GM23248 (cell line): Measurements from ENCODE around the gene EIF4A3.

Experiments
- EZH2 ChIP-seq: fragments of 200-600 bp; sonication (generic); IDR thresholded peaks from 2 replicates; pipeline ENCODE4 v1.6.1; 2018; ENCODE audit warnings: antibody characterized with exemption, mild to moderate bottlenecking; ENCODE audit not compliant: insufficient read depth, poor library complexity, severe bottlenecking
- EZH2phosphoT487 ChIP-seq: fragments of 200-600 bp; sonication (generic); IDR thresholded peaks from 2 replicates; pipeline ENCODE4 v1.6.1; 2018; ENCODE audit warnings: antibody characterized with exemption, moderate library complexity, mild to moderate bottlenecking, low read depth; ENCODE audit not compliant: insufficient read depth

DNA sequence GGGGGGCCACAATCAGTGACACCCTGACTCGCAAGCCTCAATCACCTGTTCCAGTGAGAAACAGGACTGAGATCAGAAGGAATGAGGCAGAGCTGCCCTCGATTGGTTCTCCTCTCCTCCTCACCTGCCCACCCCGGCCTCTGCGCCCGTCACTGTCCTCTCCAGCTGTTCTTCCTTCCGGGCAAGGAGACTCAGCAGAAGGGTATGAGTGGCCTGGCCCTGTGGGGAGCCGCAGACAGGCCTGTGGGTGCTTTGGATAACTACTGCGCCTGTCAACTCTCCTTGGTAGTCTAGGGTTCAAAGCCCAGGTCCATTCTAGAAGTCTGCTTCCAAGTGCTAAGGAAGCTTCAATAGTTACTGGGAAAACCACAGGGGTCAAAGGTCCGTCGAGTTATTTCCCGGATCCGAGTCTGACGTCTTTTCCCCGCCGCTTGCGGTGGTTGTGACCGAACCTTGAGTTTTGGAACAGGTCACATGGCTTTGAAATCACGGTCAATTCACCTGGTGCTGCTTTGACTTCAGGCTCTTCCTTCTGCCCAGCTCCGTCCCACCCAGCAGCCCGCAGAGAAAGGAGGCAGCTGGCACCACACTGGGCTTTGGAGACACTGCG is 31.2 kb upstream of the EIF4A3 start:
- TF ChIP-seq EZH2 (no peak), EZH2phosphoT487 (no peak)
